SK-N-SH treated with all-trans-retinoic acid at 6 μM for 48 hours (cell line): ENCODE data around the gene ATP5F1E.

Experiments
- BACH2 ChIP-seq: fragments of 250-450 bp; sonication (Bioruptor Pico); IDR thresholded peaks from 2 replicates; pipeline ENCODE4 v1.9.0; 2021; ENCODE audit warnings: mild to moderate bottlenecking, borderline replicate concordance
- CSDC2 ChIP-seq: fragments of 250-450 bp; sonication (Bioruptor Pico); IDR thresholded peaks from 2 replicates; pipeline ENCODE4 v1.5.0; 2020; ENCODE audit warnings: mild to moderate bottlenecking, moderate library complexity
- ISL1 ChIP-seq: fragments of 250-450 bp; sonication (Bioruptor Pico); IDR thresholded peaks from 2 replicates; pipeline ENCODE4 v2.1.2; 2022; ENCODE audit warnings: mild to moderate bottlenecking, moderate library complexity
- ZC3H10 ChIP-seq: fragments of 250-450 bp; sonication (Bioruptor Pico); IDR thresholded peaks from 2 replicates; pipeline ENCODE4 v1.5.1; 2021; ENCODE audit warnings: mild to moderate bottlenecking, moderate library complexity
- ZFP3 ChIP-seq: fragments of 250-450 bp; sonication (Bioruptor Pico); IDR thresholded peaks from 2 replicates; pipeline ENCODE4 v1.5.0; 2020; ENCODE audit warnings: mild to moderate bottlenecking, moderate library complexity
- ZFP30 ChIP-seq: fragments of 450-650 bp; formaldehyde crosslinking; IDR thresholded peaks from 2 replicates; pipeline ENCODE4 v1.5.0; 2022; ENCODE audit warnings: mild to moderate bottlenecking, moderate library complexity
- ZNF70 ChIP-seq: fragments of 450-650 bp; formaldehyde crosslinking; IDR thresholded peaks from 2 replicates; pipeline ENCODE4 v1.5.0; 2020; ENCODE audit warnings: mild to moderate bottlenecking, moderate library complexity
- ZNF8 ChIP-seq: fragments of 450-650 bp; formaldehyde crosslinking; IDR thresholded peaks from 2 replicates; pipeline ENCODE4 v1.5.0; 2020; ENCODE audit warnings: mild to moderate bottlenecking, moderate library complexity

DNA sequence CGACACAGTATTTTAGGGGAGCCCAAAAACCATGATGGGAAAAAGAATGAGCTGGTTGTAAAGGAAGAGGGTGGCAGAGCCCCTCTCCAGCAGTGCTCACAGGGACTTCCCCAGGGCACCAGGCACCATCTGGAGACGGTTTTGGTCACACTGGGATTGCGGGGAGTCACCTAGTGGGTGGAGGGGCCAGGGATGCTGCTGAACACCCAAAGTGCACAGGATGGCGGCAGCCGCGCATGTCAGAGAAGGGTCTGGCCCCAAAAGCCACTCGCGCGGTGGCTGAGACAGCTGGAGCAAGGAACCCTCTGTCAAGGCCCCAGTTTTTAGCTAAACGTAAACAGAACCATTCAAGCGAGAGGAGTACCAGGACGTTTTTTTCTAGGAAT is 35.9 kb downstream of the ATP5F1E start:
- no peak for TF ChIP-seq ZC3H10 (CRISPR knock-in tag)
- TF ChIP-seq CSDC2 (CRISPR knock-in tag) = no peak
- no peak for TF ChIP-seq ZFP30
- no peak for TF ChIP-seq BACH2 (CRISPR knock-in tag)
- TF ChIP-seq ZNF8 (CRISPR knock-in tag) = no peak
- no peak for TF ChIP-seq ISL1 (CRISPR knock-in tag)
- TF ChIP-seq ZFP3 = no peak
- TF ChIP-seq ZNF70 (CRISPR knock-in tag) = no peak
